Measurements from ENCODE around the gene HDLBP. TPM values are rescaled to one million over a fixed set of nuclear protein-coding genes. Genes with fewer than 3 reads are reported as not detected.

Gene HDLBP
- total and polyA plus RNA-seq, 2 of the 4 experiments (the other 2 are of a cell fraction), result 648 to 1,165 TPM

DNA sequence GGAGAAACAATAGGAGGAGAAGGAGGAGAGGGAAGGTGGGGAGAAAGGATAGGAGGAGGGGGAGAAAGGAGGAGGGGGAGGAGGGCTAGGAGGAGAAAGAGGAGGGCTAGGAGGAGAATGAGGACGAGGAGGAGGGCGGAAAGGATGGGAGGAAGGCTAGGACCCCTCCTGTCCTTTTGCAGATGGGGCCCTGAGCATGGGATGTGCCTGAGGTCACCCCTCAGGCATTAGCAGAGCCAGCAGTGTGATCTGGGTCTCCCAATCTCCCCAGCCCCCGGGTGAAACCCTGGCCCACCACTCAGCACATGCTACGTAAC lies 127.6 kb downstream of the HDLBP start:
- no peak overlapping the region for H3K27ac ChIP-seq (ENCODE audit: insufficient read depth, low read length)
- no peak overlapping the region for H2BK15ac ChIP-seq (ENCODE audit: low read depth, low read length)
- no peak overlapping the region for H2AFZ ChIP-seq (replicated peaks; ENCODE audit: low read length, poor library complexity)
- H2BK20ac ChIP-seq (ENCODE audit: low read depth, low read length), result no peak overlapping the region
- TF ChIP-seq MXI1 (IDR thresholded peaks at IDR 0.05; ENCODE audit: borderline replicate concordance, low read depth, low read length) (no peak), RAD21 (IDR thresholded peaks at IDR 0.05; ENCODE audit: low read length) (no peak), MAFK (IDR thresholded peaks at IDR 0.05; ENCODE audit: low read depth, low read length) (no peak), RCOR1 (IDR thresholded peaks at IDR 0.05; ENCODE audit: insufficient replicate concordance, low read length) (no peak), NFE2L2 (IDR thresholded peaks at IDR 0.05; ENCODE audit: low read depth, low read length) (no peak), CEBPB (IDR thresholded peaks at IDR 0.05; ENCODE audit: low read depth, low read length) (no peak), POLR2A (IDR thresholded peaks at IDR 0.05; ENCODE audit: low read depth, low read length) (no peak)
- TF ChIP-seq, protein P1, sequence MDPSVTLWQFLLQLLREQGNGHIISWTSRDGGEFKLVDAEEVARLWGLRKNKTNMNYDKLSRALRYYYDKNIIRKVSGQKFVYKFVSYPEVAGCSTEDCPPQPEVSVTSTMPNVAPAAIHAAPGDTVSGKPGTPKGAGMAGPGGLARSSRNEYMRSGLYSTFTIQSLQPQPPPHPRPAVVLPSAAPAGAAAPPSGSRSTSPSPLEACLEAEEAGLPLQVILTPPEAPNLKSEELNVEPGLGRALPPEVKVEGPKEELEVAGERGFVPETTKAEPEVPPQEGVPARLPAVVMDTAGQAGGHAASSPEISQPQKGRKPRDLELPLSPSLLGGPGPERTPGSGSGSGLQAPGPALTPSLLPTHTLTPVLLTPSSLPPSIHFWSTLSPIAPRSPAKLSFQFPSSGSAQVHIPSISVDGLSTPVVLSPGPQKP (IDR thresholded peaks at IDR 0.05; ENCODE audit: borderline replicate concordance, low read depth, low read length), result no peak
- no peak overlapping the region for H4K5ac ChIP-seq (ENCODE audit: low read depth, low read length)
- H3K9me3 ChIP-seq (ENCODE audit: control insufficient read depth, insufficient read depth, low read length), result no peaks in the 10 kb centered on the region
- CTCF ChIA-PET, result no interaction called here
- H2BK5ac ChIP-seq (ENCODE audit: low read depth, low read length, poor library complexity, severe bottlenecking), result no peak overlapping the region
- no peak overlapping the region for H3K4me3 ChIP-seq (ENCODE audit: insufficient read depth, low read depth, low read length)
- H4K8ac ChIP-seq (ENCODE audit: low read depth in 2 of 2, low read length in 2 of 2), result no peak overlapping the region
- no CpG with 5 or more reads among the region's 4 CpGs for WGBS, 2 experiments (ENCODE audit: extremely low coverage in 2 of 2, insufficient read length in 1 of 2)
- no TSS peak for BruUV-seq (replicated peaks)
- no peak overlapping the region for H2AK5ac ChIP-seq (ENCODE audit: low read depth, low read length)
- dilution Hi-C loops (cut with HindIII; ENCODE audit: low sequenced_read_pairs, unreplicated experiment) (no loop called here), intact Hi-C loops (cut with micrococcal nuclease) (no loop called here), in situ Hi-C loops (cut with MboI; ENCODE audit: low sequenced_read_pairs) (no loop called here)
- POLR2A ChIA-PET (ENCODE audit: unreplicated experiment), result no interaction called here
- H3K4ac ChIP-seq (ENCODE audit: low read depth, low read length), result no peak overlapping the region
- H4K20me1 ChIP-seq (ENCODE audit: insufficient read depth, low read length), result no peaks in the 10 kb centered on the region; the same call in 1 of the 2 replicates
- H3K9ac ChIP-seq (ENCODE audit: low read depth, low read length), result no peak overlapping the region
- peaks cover 5% of the 10 kb centered on the region for H3K36me3 ChIP-seq (ENCODE audit: control insufficient read depth, insufficient read depth, low read length)
- H2BK120ac ChIP-seq (ENCODE audit: low read depth, low read length), result no peak overlapping the region
- ATAC-seq (ENCODE audit: low read depth) (no peak), DNase-seq (no peak)
- no peak overlapping the region for H3K4me2 ChIP-seq (ENCODE audit: low read depth, low read length)
- no peak overlapping the region for H3K56ac ChIP-seq (ENCODE audit: extremely low read depth, insufficient read depth, low read length)
- no peak overlapping the region for H3K14ac ChIP-seq (replicated peaks; ENCODE audit: low read depth, low read length)
- no peaks in the 10 kb centered on the region for H3K9me1 ChIP-seq (ENCODE audit: insufficient read depth, low read length)
- H3K18ac ChIP-seq (ENCODE audit: low read depth, low read length), result no peak overlapping the region
- H3K79me1 ChIP-seq (ENCODE audit: low read depth in 1 of 2, low read length in 2 of 2), result no peaks in the 10 kb centered on the region
- no peaks in the 10 kb centered on the region for H3K4me1 ChIP-seq (ENCODE audit: control insufficient read depth, insufficient read depth, low read length)
- H2AK9ac ChIP-seq (replicated peaks; ENCODE audit: low read depth, low read length, poor library complexity), result no peak overlapping the region
- H4K91ac ChIP-seq (ENCODE audit: insufficient read depth, low read depth, low read length), result no peak overlapping the region
- H3K27me3 ChIP-seq (ENCODE audit: control insufficient read depth, insufficient read depth, low read length), result peaks cover 9% of the 10 kb centered on the region
- no peak overlapping the region for H3K23ac ChIP-seq (ENCODE audit: low read depth, low read length)
